ENCODE measurements around the gene CORT. TPM values are rescaled to one million over a fixed set of nuclear protein-coding genes. Genes with fewer than 3 reads are reported as not detected.
A peak's percentile ranks its signal among the peaks of the same experiment; 100 is the strongest.

The CORT gene
- total and polyA plus RNA-seq, 2 of the 4 experiments (the other 2 are of a cell fraction) = 0.10 TPM; not detected in 1

DNA sequence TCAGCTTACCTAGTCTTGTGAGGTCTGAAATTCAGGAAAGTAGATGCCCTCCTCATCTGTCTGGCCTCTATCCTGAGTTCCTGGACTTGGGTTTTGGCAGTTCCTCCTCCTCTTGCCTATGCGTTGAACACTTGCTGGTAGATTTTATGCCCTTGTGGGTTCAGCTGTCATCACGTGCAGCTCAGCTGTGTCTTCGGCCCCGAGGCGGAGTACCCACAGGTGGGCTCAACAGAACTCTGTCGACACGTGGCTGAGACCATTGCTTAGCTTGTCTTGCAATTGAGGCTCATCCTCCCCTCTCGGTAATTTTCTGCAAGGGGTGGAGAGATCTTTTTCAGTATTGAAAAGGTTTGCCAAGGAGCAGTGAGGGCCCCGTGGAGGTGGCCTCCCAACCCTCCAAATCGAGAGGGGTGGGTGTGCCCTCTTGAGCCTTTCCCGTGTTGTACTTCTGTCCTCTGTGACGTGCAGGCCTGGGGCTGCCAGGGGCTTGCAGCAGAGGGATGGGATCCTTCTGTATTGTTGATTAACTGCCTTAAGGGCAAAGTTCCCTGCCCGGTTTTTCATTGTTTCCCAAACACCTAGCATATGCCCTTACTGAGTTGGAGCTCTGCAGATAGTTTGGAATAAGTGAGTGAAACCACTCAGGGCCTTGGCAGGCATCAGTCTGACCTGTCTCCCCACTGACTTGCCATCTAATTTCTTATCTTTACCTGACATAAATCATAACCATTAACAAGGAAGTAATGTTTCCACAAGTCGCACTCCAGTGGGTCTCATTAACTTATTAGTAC is 16.7 kb upstream of the CORT start (continued):
- no peak for TF ChIP-seq RAD21 (IDR thresholded peaks at IDR 0.05; ENCODE audit: low read length)

DNA sequence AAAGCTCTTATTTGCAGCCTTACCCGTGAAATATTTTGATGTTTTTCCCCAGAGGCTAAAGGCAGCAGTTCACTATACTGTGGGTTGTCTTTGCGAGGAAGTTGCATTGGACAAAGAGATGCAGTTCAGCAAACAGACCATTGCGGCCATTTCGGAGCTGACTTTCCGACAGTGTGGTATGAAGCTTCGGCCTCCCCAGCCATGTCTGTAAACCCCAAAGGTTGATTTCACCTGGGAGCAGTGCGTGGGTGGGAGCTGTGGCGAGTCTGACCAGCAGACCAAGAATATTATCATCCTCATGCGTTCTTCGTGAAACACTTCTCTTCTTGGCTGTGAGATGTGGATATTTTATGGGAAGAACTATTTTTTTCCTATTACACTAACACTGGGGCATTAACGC is 16.0 kb upstream of the CORT start:
- POLR2A ChIA-PET (ENCODE audit: unreplicated experiment) = no interaction called here
- CTCF ChIA-PET = no interaction called here
- Histone ChIP-seq H3K4me3 (ENCODE audit: insufficient read depth, low read depth, low read length) (no peak overlapping the region), H4K8ac (ENCODE audit: low read depth in 2 of 2, low read length in 2 of 2) (no peak overlapping the region), H2BK120ac (ENCODE audit: low read depth, low read length) (no peak overlapping the region), H3K18ac (ENCODE audit: low read depth, low read length) (no peak overlapping the region), H3K9me3 (ENCODE audit: control insufficient read depth, insufficient read depth, low read length) (no peaks in the 10 kb centered on the region), H2BK15ac (ENCODE audit: low read depth, low read length) (no peak overlapping the region), H3K4ac (ENCODE audit: low read depth, low read length) (no peak overlapping the region), H3K9me1 (ENCODE audit: insufficient read depth, low read length) (peaks cover 4% of the 10 kb centered on the region), H3K79me1 (ENCODE audit: low read depth in 1 of 2, low read length in 2 of 2) (peaks cover 7 to 29% of the 10 kb centered on the region in 2 experiments; a peak in 3 of 4 replicates), H2AK9ac (replicated peaks; ENCODE audit: low read depth, low read length, poor library complexity) (peak overlapping the region; percentile 63), H4K91ac (ENCODE audit: insufficient read depth, low read depth, low read length) (no peak overlapping the region), H3K14ac (replicated peaks; ENCODE audit: low read depth, low read length) (no peak overlapping the region), H3K36me3 (ENCODE audit: control insufficient read depth, insufficient read depth, low read length) (peaks cover 2% of the 10 kb centered on the region; the same call in 1 of the 2 replicates), H3K56ac (ENCODE audit: extremely low read depth, insufficient read depth, low read length) (no peak overlapping the region), H2BK5ac (ENCODE audit: low read depth, low read length, poor library complexity, severe bottlenecking) (no peak overlapping the region), H4K20me1 (ENCODE audit: insufficient read depth, low read length) (no peaks in the 10 kb centered on the region), H3K4me1 (ENCODE audit: control insufficient read depth, insufficient read depth, low read length) (peaks cover 4% of the 10 kb centered on the region), H3K4me2 (ENCODE audit: low read depth, low read length) (no peak overlapping the region), H2BK20ac (ENCODE audit: low read depth, low read length) (no peak overlapping the region), H3K27me3 (ENCODE audit: control insufficient read depth, insufficient read depth, low read length) (no peaks in the 10 kb centered on the region), H2AK5ac (ENCODE audit: low read depth, low read length) (no peak overlapping the region), H3K27ac (ENCODE audit: insufficient read depth, low read length) (no peak overlapping the region), H3K9ac (ENCODE audit: low read depth, low read length) (no peak overlapping the region), H2AFZ (replicated peaks; ENCODE audit: low read length, poor library complexity) (no peak overlapping the region), H4K5ac (ENCODE audit: low read depth, low read length) (no peak overlapping the region), H3K23ac (ENCODE audit: low read depth, low read length) (no peak overlapping the region)
- DNase-seq (no peak), ATAC-seq (ENCODE audit: low read depth) (no peak)
- dilution Hi-C loops (cut with HindIII; ENCODE audit: low sequenced_read_pairs, unreplicated experiment) (no loop called here), in situ Hi-C loops (cut with MboI; ENCODE audit: low sequenced_read_pairs) (no loop called here), intact Hi-C loops (cut with micrococcal nuclease) (no loop called here)
- TF ChIP-seq SMC3 (IDR thresholded peaks at IDR 0.05; ENCODE audit: low read depth, low read length) (no peak), CEBPB (IDR thresholded peaks at IDR 0.05; ENCODE audit: low read depth, low read length) (no peak), CHD1 (IDR thresholded peaks at IDR 0.05; ENCODE audit: low read depth, low read length) (no peak)
- TF ChIP-seq, protein P1, sequence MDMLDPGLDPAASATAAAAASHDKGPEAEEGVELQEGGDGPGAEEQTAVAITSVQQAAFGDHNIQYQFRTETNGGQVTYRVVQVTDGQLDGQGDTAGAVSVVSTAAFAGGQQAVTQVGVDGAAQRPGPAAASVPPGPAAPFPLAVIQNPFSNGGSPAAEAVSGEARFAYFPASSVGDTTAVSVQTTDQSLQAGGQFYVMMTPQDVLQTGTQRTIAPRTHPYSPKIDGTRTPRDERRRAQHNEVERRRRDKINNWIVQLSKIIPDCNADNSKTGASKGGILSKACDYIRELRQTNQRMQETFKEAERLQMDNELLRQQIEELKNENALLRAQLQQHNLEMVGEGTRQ (IDR thresholded peaks at IDR 0.05; ENCODE audit: low read depth, low read length) = no peak
- TF ChIP-seq, protein P2, sequence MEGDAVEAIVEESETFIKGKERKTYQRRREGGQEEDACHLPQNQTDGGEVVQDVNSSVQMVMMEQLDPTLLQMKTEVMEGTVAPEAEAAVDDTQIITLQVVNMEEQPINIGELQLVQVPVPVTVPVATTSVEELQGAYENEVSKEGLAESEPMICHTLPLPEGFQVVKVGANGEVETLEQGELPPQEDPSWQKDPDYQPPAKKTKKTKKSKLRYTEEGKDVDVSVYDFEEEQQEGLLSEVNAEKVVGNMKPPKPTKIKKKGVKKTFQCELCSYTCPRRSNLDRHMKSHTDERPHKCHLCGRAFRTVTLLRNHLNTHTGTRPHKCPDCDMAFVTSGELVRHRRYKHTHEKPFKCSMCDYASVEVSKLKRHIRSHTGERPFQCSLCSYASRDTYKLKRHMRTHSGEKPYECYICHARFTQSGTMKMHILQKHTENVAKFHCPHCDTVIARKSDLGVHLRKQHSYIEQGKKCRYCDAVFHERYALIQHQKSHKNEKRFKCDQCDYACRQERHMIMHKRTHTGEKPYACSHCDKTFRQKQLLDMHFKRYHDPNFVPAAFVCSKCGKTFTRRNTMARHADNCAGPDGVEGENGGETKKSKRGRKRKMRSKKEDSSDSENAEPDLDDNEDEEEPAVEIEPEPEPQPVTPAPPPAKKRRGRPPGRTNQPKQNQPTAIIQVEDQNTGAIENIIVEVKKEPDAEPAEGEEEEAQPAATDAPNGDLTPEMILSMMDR (conservative IDR thresholded peaks at IDR 0.05; ENCODE audit: low read depth, low read length) = no peak
- 95% methylated on average over 4 of the region's 11 CpGs; no CpG with 5 or more reads in 1 of the 2 experiments for WGBS, 2 experiments (ENCODE audit: extremely low coverage in 2 of 2, insufficient read length in 1 of 2)
- BruUV-seq (replicated peaks) = no TSS peak
